Muscle of leg (tissue), 11 donors: ENCODE results near the gene TTYH1. TPM values are rescaled to one million over a fixed set of nuclear protein-coding genes. Genes with fewer than 3 reads are reported as not detected.
A peak's percentile ranks its signal among the peaks of the same experiment; 100 is the strongest.
"Not testable (repeated sequence)": the region's sequence is repeated elsewhere in the genome, so short reads cannot be mapped to it uniquely, and the experiment has no call there.

Experiments
- DNase-seq: peaks from one replicate; pipeline ENCODE4 v3.0.0; 2013
- H3K27ac ChIP-seq: one replicate; pipeline ENCODE4 v1.5.1; 2013; ENCODE audit warnings: mild to moderate bottlenecking, low read length, control low read depth
- H3K27me3 ChIP-seq: one replicate; pipeline ENCODE4 v1.6.1; 2013; ENCODE audit warnings: low read length; ENCODE audit not compliant: control insufficient read depth, insufficient read depth
- H3K36me3 ChIP-seq: one replicate; pipeline ENCODE4 v1.6.1; 2013; ENCODE audit warnings: low read length; ENCODE audit not compliant: control insufficient read depth, insufficient read depth
- H3K4me1 ChIP-seq: one replicate; pipeline ENCODE4 v1.6.1; 2013; ENCODE audit warnings: low read length; ENCODE audit not compliant: control insufficient read depth, insufficient read depth
- H3K4me3 ChIP-seq: one replicate; pipeline ENCODE4 v1.5.1; 2013; ENCODE audit warnings: low read length, control low read depth
- H3K9me3 ChIP-seq: replicated peaks from 2 replicates; pipeline ENCODE4 v1.6.1; 2013; ENCODE audit warnings: low read depth, low read length; ENCODE audit not compliant: control insufficient read depth
- WGBS: methylation state at CpG from one replicate; pipeline ENCODE4 v1.1.5; 2013; ENCODE audit warnings: missing lambda C conversion rate; ENCODE audit not compliant: insufficient coverage; 5-methylcytosine and 5-hydroxymethylcytosine counted together
- polyA plus RNA-seq, 8 donors: library from polyadenylated mRNA; unstranded; fragments of 120-200 nt; gene quantifications; one replicate each; pipeline versions ENCODE4 v1.2.1 to v1.2.3, GENCODE V29; 2013; ENCODE audit warnings: inconsistent platforms in 1 of 8, low replicate concordance in 1 of 8; ENCODE audit not compliant: insufficient read length in 8 of 8, insufficient read depth in 1 of 8
- total RNA-seq: library from RNA; stranded (reverse); fragments of 120-200 nt; gene quantifications from one replicate; pipeline ENCODE4 v1.2.4, GENCODE V29; 2013

The TTYH1 gene
- total and polyA plus RNA-seq, 9 donors, result 2.7 to 13.1 (median 4.7) TPM

DNA sequence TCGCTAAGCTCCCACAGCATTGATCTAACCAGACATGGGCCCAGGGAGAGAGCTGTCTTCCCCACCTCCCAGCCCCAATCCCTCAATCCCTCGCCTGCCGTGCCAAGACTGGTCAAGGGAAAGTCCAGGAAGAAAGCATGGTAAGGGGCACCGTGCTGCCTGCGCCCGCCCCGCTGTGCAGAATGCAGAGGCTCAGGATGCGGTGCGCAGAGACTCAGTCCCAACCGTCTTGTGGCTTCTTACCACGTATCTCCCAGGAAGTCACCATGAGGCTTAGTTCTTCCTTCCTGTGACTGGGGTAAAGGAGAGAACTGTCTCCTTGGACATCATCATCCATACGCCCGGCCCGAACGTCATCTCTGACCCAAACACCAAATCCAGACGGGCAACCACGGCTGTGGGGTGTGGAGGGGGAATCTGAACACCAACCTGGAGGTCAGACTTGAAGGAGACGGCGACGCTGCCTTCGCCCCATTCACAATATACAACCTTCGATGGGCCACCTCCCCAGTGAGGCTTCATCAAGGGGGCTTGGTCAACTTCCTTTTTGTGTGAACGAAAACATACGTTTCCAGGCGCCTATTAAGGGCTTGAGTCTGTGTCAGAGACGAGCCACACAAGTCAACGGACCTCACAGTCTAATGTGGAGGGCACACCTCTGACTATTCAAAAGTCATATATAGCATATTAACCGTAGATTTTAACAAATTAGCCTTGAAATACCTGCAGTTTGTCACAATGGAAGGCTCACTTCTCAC, 39.9 kb upstream of the TTYH1 start:
- not testable (repeated sequence) for H3K4me1 ChIP-seq

GRCh38 chr19:54376610-54377285, 38.5 kb upstream of the TTYH1 start:
- 23% methylated on average over 7 of the region's 11 CpGs for WGBS
- Histone ChIP-seq H3K27me3 (no peaks in the 10 kb centered on the region), H3K36me3 (no peaks in the 10 kb centered on the region), H3K27ac (no peak overlapping the region), H3K9me3 (no peaks in the 10 kb centered on the region), H3K4me1 (no peaks in the 10 kb centered on the region), H3K4me3 (no peak overlapping the region)
- no peak for DNase-seq

More for the DNA sequence above, 39.9 kb upstream of the TTYH1 start:
- 81% methylated on average over 10 of the region's 28 CpGs for WGBS
- not testable (repeated sequence) for H3K9me3 ChIP-seq, H3K4me3 ChIP-seq, H3K36me3 ChIP-seq, H3K27me3 ChIP-seq, DNase-seq
- peak overlapping the region; percentile 29 for H3K27ac ChIP-seq

- Histone ChIP-seq H3K27ac (no peak overlapping the region), H3K4me3 (no peak overlapping the region), H3K27me3 (no peaks in the 10 kb centered on the region), H3K9me3 (no peaks in the 10 kb centered on the region), H3K36me3 (no peaks in the 10 kb centered on the region), H3K4me1 (no peaks in the 10 kb centered on the region)
- 93% methylated on average over 2 of the region's 5 CpGs for WGBS
- no peak for DNase-seq
Observed at GRCh38 chr19:54379187-54379678, 36.0 kb upstream of the TTYH1 start.

DNA sequence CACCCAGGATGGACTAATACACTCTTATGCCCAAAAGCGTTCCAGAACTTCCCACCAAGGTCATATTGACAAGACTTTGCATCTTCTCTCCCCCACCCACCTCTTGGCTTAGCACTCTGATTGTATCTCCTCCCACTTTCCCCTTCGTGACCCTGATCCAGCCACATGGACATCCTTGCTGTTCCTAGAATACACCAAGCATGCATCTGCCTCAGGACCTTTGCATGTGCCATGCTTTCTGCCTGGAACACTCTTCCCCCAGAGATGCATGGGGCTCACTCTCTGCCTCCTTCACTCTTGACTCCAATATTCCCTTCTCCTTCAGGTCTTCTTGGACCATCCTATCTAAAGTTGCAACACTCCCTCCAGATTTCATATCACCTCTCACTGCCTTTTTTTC, 34.4 kb upstream of the TTYH1 start:
- Histone ChIP-seq H3K27me3 (no peaks in the 10 kb centered on the region), H3K36me3 (no peaks in the 10 kb centered on the region), H3K4me3 (no peak overlapping the region), H3K4me1 (no peaks in the 10 kb centered on the region), H3K9me3 (no peaks in the 10 kb centered on the region), H3K27ac (no peak overlapping the region)
- WGBS, result 72% methylated on average over 2 of the region's 2 CpGs
- no peak for DNase-seq

GRCh38 chr19:54382041-54382440, 33.2 kb upstream of the TTYH1 start:
- not testable (repeated sequence) for H3K4me3 ChIP-seq, DNase-seq, H3K9me3 ChIP-seq, H3K27ac ChIP-seq, H3K27me3 ChIP-seq, H3K4me1 ChIP-seq, H3K36me3 ChIP-seq
- WGBS, result 92% methylated on average over 2 of the region's 13 CpGs

DNA sequence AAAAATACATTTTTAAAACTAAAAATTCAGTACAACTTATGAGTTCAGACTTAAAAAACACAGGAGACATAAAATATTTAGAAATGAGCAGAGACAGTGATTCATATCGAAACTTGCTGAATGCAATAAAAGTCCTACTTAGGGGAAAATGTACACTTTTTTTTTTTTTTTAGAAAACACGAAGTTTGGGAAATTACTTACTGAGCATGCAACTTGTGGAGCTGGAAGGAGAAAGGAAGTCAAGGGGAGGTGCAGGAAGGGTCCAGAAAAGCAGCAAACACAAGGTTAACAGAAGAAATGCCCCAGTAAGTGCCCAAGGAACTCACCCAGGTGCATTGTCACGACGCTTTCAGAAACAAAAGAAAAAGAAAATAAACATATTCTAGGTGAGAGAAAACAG, 31.9 kb upstream of the TTYH1 start:
- Histone ChIP-seq H3K27me3 (peaks cover 3% of the 10 kb centered on the region), H3K9me3 (no peaks in the 10 kb centered on the region), H3K36me3 (no peaks in the 10 kb centered on the region), H3K27ac (no peak overlapping the region), H3K4me3 (no peak overlapping the region), H3K4me1 (peaks cover 6% of the 10 kb centered on the region)
- peak; percentile 61 for DNase-seq
- 40% methylated on average over 1 of the region's 4 CpGs for WGBS

GRCh38 chr19:54387991-54388801, 27.1 kb upstream of the TTYH1 start:
- WGBS, result 3% methylated on average over 24 of the region's 36 CpGs
- Histone ChIP-seq H3K36me3 (no peaks in the 10 kb centered on the region), H3K4me1 (peaks cover 11% of the 10 kb centered on the region), H3K4me3 (peak overlapping the region; percentile 36), H3K27ac (peak overlapping the region; percentile 47), H3K9me3 (no peaks in the 10 kb centered on the region), H3K27me3 (peaks cover 3% of the 10 kb centered on the region)
- DNase-seq, result peak; percentile 48

GRCh38 chr19:54388802-54389139, 26.5 kb upstream of the TTYH1 start:
- no peaks in the 10 kb centered on the region for H3K36me3 ChIP-seq
- peaks cover 3% of the 10 kb centered on the region for H3K27me3 ChIP-seq
- no peak overlapping the region for H3K4me3 ChIP-seq
- peak overlapping the region; percentile 3 for H3K27ac ChIP-seq
- no peaks in the 10 kb centered on the region for H3K9me3 ChIP-seq
- DNase-seq, result no peak
- WGBS, result 47% methylated on average over 7 of the region's 9 CpGs
- peaks cover 11% of the 10 kb centered on the region for H3K4me1 ChIP-seq

DNA sequence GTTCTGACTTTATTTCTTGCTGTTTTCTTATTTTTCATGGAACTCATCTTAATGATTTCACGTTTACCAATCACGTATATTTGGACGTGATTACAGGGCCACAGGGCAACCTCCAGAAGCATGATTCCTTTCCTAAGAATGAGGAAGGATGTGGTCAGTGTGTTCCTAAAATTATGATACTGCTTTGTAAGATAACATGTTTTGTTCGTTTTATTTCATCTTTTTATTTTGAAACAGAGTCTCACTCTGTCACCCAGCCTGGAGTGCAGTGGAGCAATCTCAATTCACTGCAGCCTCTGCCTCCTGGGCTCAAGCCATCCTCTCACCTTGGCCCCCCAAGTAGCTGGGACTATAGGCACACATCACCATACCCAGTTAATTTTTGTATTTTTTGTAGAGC, 25.7 kb upstream of the TTYH1 start:
- no peaks in the 10 kb centered on the region for H3K9me3 ChIP-seq
- no peaks in the 10 kb centered on the region for H3K36me3 ChIP-seq
- H3K4me1 ChIP-seq, result peaks cover 11% of the 10 kb centered on the region
- H3K4me3 ChIP-seq, result no peak overlapping the region
- no peak overlapping the region for H3K27ac ChIP-seq
- DNase-seq, result peak; percentile 27
- no CpG with 5 or more reads among the region's 4 CpGs for WGBS
- peaks cover 3% of the 10 kb centered on the region for H3K27me3 ChIP-seq
